Measurements from ENCODE around the gene FGF2. TPM values are rescaled to one million over a fixed set of nuclear protein-coding genes. Genes with fewer than 3 reads are reported as not detected.

FGF2 gene
- total and polyA plus RNA-seq, 8 donors: 0.29 to 47.3 (median 6.4) TPM

GRCh38 chr4:122815248-122815647 is 11.4 kb upstream of the FGF2 start:
- intact Hi-C loops (cut with DNase I; ENCODE audit: low total_unique reads): no loop called here
- Histone ChIP-seq H3K9me3 (no peaks in the 10 kb centered on the region), H3K4me3 (no peak overlapping the region), H3K27ac (no peak overlapping the region), H3K27me3 (no peaks in the 10 kb centered on the region), H3K4me1 (no peaks in the 10 kb centered on the region), H3K36me3 (no peaks in the 10 kb centered on the region)
- TF ChIP-seq CTCF (IDR thresholded peaks at IDR 0.05): no peak
- TF ChIP-seq POLR2A (IDR thresholded peaks at IDR 0.05): no peak
- no peak for TF ChIP-seq POLR2AphosphoS5 (IDR thresholded peaks at IDR 0.05)
- TF ChIP-seq EP300 (IDR thresholded peaks at IDR 0.05): no peak
- DNase-seq: no peak
- 92 to 97% (median 94%) methylated on average over 6 of the region's 6 CpGs for WGBS, 5 donors

- H3K4me1 ChIP-seq: no peaks in the 10 kb centered on the region
- intact Hi-C loops (cut with DNase I; ENCODE audit: low total_unique reads): no loop called here
- H3K27me3 ChIP-seq: no peaks in the 10 kb centered on the region
- no peak overlapping the region for H3K4me3 ChIP-seq
- no peak for DNase-seq
- H3K36me3 ChIP-seq: no peaks in the 10 kb centered on the region
- no peaks in the 10 kb centered on the region for H3K9me3 ChIP-seq
- WGBS, 5 donors: 85 to 96% (median 92%) methylated on average over 4 of the region's 4 CpGs
- no peak for TF ChIP-seq EP300 (IDR thresholded peaks at IDR 0.05)
- TF ChIP-seq POLR2A (IDR thresholded peaks at IDR 0.05): no peak
- no peak for TF ChIP-seq POLR2AphosphoS5 (IDR thresholded peaks at IDR 0.05)
- no peak for TF ChIP-seq CTCF (IDR thresholded peaks at IDR 0.05)
- H3K27ac ChIP-seq: no peak overlapping the region
Observed at GRCh38 chr4:122816476-122816875, 10.2 kb upstream of the FGF2 start.

- intact Hi-C loops (cut with DNase I; ENCODE audit: low total_unique reads): no loop called here
- Histone ChIP-seq H3K27me3 (peaks cover 0 to 6% (median 0%) of the 10 kb centered on the region in 3 donors), H3K4me1 (no peaks in the 10 kb centered on the region), H3K27ac (no peak overlapping the region), H3K4me3 (no peak overlapping the region), H3K36me3 (no peaks in the 10 kb centered on the region), H3K9me3 (no peaks in the 10 kb centered on the region)
- TF ChIP-seq EP300 (IDR thresholded peaks at IDR 0.05) (no peak), CTCF (IDR thresholded peaks at IDR 0.05) (no peak), POLR2AphosphoS5 (IDR thresholded peaks at IDR 0.05) (no peak), POLR2A (IDR thresholded peaks at IDR 0.05) (no peak)
- DNase-seq: no peak
- 84 to 91% (median 89%) methylated on average over 7 of the region's 7 CpGs for WGBS, 5 donors
Observed at GRCh38 chr4:122819708-122820449, 6.8 kb upstream of the FGF2 start.

- Histone ChIP-seq H3K36me3 (no peaks in the 10 kb centered on the region), H3K27me3 (peaks cover 0 to 11% (median under 1%) of the 10 kb centered on the region in 3 donors), H3K9me3 (no peaks in the 10 kb centered on the region), H3K4me3 (no peak overlapping the region), H3K27ac (no peak overlapping the region), H3K4me1 (peaks cover 0 to 5% (median 0%) of the 10 kb centered on the region in 4 donors)
- DNase-seq: no peak
- intact Hi-C loops (cut with DNase I; ENCODE audit: low total_unique reads): no loop called here
- TF ChIP-seq EP300 (IDR thresholded peaks at IDR 0.05): no peak
- TF ChIP-seq POLR2AphosphoS5 (IDR thresholded peaks at IDR 0.05): no peak
- TF ChIP-seq CTCF (IDR thresholded peaks at IDR 0.05): no peak
- TF ChIP-seq POLR2A (IDR thresholded peaks at IDR 0.05): no peak
- 66 to 94% (median 85%) methylated on average over 1 of the region's 1 CpG for WGBS, 5 donors
Observed at GRCh38 chr4:122821092-122821491, 5.5 kb upstream of the FGF2 start.
